H9 (cell line): ENCODE results near the gene SRCAP. TPM values are rescaled to one million over a fixed set of nuclear protein-coding genes. Genes with fewer than 3 reads are reported as not detected.

Experiments used
- DNase-seq: peaks from one replicate; pipeline ENCODE4 v3.0.0-alpha.2; 2017
- H2AFZ ChIP-seq: one replicate; pipeline ENCODE4 v1.6.1; 2013; ENCODE audit warnings: mild to moderate bottlenecking, low read length, control low read depth, moderate library complexity
- H2AK5ac ChIP-seq: 2 replicates; pipeline ENCODE4 v1.6.1; 2013; ENCODE audit warnings: low read length, control low read depth, mixed read lengths; ENCODE audit not compliant: insufficient read length
- H2BK120ac ChIP-seq: one replicate; pipeline ENCODE4 v1.6.1; 2013; ENCODE audit warnings: low read depth, mild to moderate bottlenecking, low read length, control low read depth, inconsistent platforms; ENCODE audit not compliant: poor library complexity, severe bottlenecking
- H2BK12ac ChIP-seq: 2 replicates; pipeline ENCODE4 v1.6.1; 2013; ENCODE audit warnings: low read length, control low read depth, mixed read lengths, low read depth; ENCODE audit not compliant: insufficient read length
- H2BK15ac ChIP-seq: 2 replicates; pipeline ENCODE4 v1.6.1; 2013; ENCODE audit warnings: low read depth, low read length, control low read depth
- H2BK20ac ChIP-seq: one replicate; pipeline ENCODE4 v1.6.1; 2013; ENCODE audit warnings: low read depth, mild to moderate bottlenecking, low read length, control low read depth, inconsistent platforms; ENCODE audit not compliant: poor library complexity, severe bottlenecking
- H2BK5ac ChIP-seq: 2 replicates; pipeline ENCODE4 v1.6.1; 2013; ENCODE audit warnings: low read length, control low read depth, mixed read lengths; ENCODE audit not compliant: insufficient read length
- H3K14ac ChIP-seq: 2 replicates; pipeline ENCODE4 v1.6.1; 2013; ENCODE audit warnings: low read length, control low read depth; ENCODE audit not compliant: insufficient read depth
- H3K18ac ChIP-seq: 2 replicates; pipeline ENCODE4 v1.6.1; 2013; ENCODE audit warnings: low read depth, mild to moderate bottlenecking, mixed read lengths, low read length, control low read depth; ENCODE audit not compliant: insufficient read length
- H3K23ac ChIP-seq: 2 replicates; pipeline ENCODE4 v1.6.1; 2013; ENCODE audit warnings: low read length, control low read depth, mixed read lengths, low read depth; ENCODE audit not compliant: insufficient read length
- H3K23me2 ChIP-seq: 2 replicates; pipeline ENCODE4 v1.6.1; 2013; ENCODE audit warnings: low read depth, mild to moderate bottlenecking, mixed read lengths, low read length, control low read depth; ENCODE audit not compliant: insufficient read length, poor library complexity, severe bottlenecking
- H3K27ac ChIP-seq: 2 replicates; pipeline ENCODE4 v1.5.1; 2013; ENCODE audit warnings: low read length, control low read depth, mixed read lengths, low read depth; ENCODE audit not compliant: insufficient read length
- H3K27me3 ChIP-seq: 2 replicates; pipeline ENCODE4 v1.6.1; 2013; ENCODE audit warnings: low read length, control low read depth, inconsistent platforms; ENCODE audit not compliant: insufficient read depth
- H3K4ac ChIP-seq: 2 replicates; pipeline ENCODE4 v1.6.1; 2013; ENCODE audit warnings: low read depth, mild to moderate bottlenecking, control low read depth, inconsistent platforms, low read length, moderate library complexity
- H3K4me1 ChIP-seq: 2 replicates; pipeline ENCODE4 v1.6.1; 2013; ENCODE audit warnings: low read length, control low read depth, inconsistent platforms; ENCODE audit not compliant: insufficient read depth
- H3K4me2 ChIP-seq: 2 replicates; pipeline ENCODE4 v1.6.1; 2013; ENCODE audit warnings: low read length, control low read depth, mixed read lengths; ENCODE audit not compliant: insufficient read length, insufficient read depth
- H3K56ac ChIP-seq: 2 replicates; pipeline ENCODE4 v1.6.1; 2013; ENCODE audit warnings: low read depth, mild to moderate bottlenecking, mixed read lengths, low read length, control low read depth; ENCODE audit not compliant: insufficient read length
- H3K79me1 ChIP-seq: 2 replicates; pipeline ENCODE4 v1.6.1; 2013; ENCODE audit warnings: low read depth, mild to moderate bottlenecking, moderate library complexity, low read length, control low read depth, inconsistent platforms; ENCODE audit not compliant: insufficient read depth, poor library complexity, severe bottlenecking
- H3K79me2 ChIP-seq: 2 replicates; pipeline ENCODE4 v1.6.1; 2013; ENCODE audit warnings: low read length, control low read depth, inconsistent platforms; ENCODE audit not compliant: insufficient read depth
- H3K9ac ChIP-seq: 2 replicates; pipeline ENCODE4 v1.6.1; 2013; ENCODE audit warnings: low read length, control low read depth, mixed read lengths; ENCODE audit not compliant: insufficient read length; ENCODE audit errors: extremely low read depth
- H3K9me3 ChIP-seq: one replicate; pipeline ENCODE4 v1.6.1; 2013; ENCODE audit warnings: low read depth, low read length, inconsistent platforms; ENCODE audit not compliant: control insufficient read depth
- H3T11ph ChIP-seq: one replicate; pipeline ENCODE4 v1.6.1; 2013; ENCODE audit warnings: mild to moderate bottlenecking, low read length, control low read depth, inconsistent platforms
- H4K20me1 ChIP-seq: one replicate; pipeline ENCODE4 v1.6.1; 2013; ENCODE audit not compliant: control insufficient read depth, insufficient read length, insufficient read depth
- H4K5ac ChIP-seq: 2 replicates; pipeline ENCODE4 v1.6.1; 2013; ENCODE audit warnings: low read depth, mild to moderate bottlenecking, mixed read lengths, low read length, control low read depth; ENCODE audit not compliant: insufficient read length
- H4K8ac ChIP-seq: replicated peaks from 2 replicates; pipeline ENCODE4 v1.6.1; 2013; ENCODE audit warnings: low read length, control low read depth, mixed read lengths, low read depth; ENCODE audit not compliant: insufficient read length
- H4K91ac ChIP-seq: 2 replicates; pipeline ENCODE4 v1.6.1; 2013; ENCODE audit warnings: low read depth, mild to moderate bottlenecking, moderate library complexity, mixed read lengths, low read length, control low read depth; ENCODE audit not compliant: insufficient read length
- H3K27ac Mint-ChIP-seq, 3 experiments: 2 replicates in 2 of 3; 3 replicates in 1 of 3; pipeline ENCODE4 v1.8.0; 2020 to 2021; ENCODE audit warnings: mixed read lengths in 3 of 3, mild to moderate bottlenecking in 1 of 3, moderate library complexity in 1 of 3
- H3K27me3 Mint-ChIP-seq: 2 replicates; pipeline ENCODE4 v1.8.0; 2021; ENCODE audit warnings: low read depth, mild to moderate bottlenecking, moderate library complexity, mixed read lengths
- H3K36me3 Mint-ChIP-seq, 3 experiments: 2 replicates in 2 of 3; 3 replicates in 1 of 3; pipeline ENCODE4 v1.8.0; 2020 to 2021; ENCODE audit warnings: low read depth in 3 of 3, mixed read lengths in 3 of 3; ENCODE audit not compliant: insufficient read depth in 1 of 3
- H3K4me1 Mint-ChIP-seq, 2 experiments: 2 replicates each; pipeline ENCODE4 v1.8.0; 2020; ENCODE audit warnings: mixed read lengths in 2 of 2
- H3K4me3 Mint-ChIP-seq, 2 experiments: 2 replicates in 1 of 2; 3 replicates in 1 of 2; pipeline ENCODE4 v1.8.0; 2020 to 2021; ENCODE audit warnings: mild to moderate bottlenecking in 2 of 2, mixed read lengths in 2 of 2, moderate library complexity in 1 of 2
- H3K9me3 Mint-ChIP-seq, 2 experiments: 2 replicates in 1 of 2; 3 replicates in 1 of 2; pipeline ENCODE4 v1.8.0; 2020; ENCODE audit warnings: mild to moderate bottlenecking in 2 of 2, mixed read lengths in 2 of 2, moderate library complexity in 1 of 2
- CTCF ChIP-seq: fragments of 200-600 bp; sonication (generic); conservative IDR thresholded peaks from 3 replicates; pipeline ENCODE4 v1.8.0; 2021; ENCODE audit warnings: antibody characterized with exemption, mild to moderate bottlenecking
- whole genome bisulfite sequencing: extraction: QIAGEN DNeasy Blood & Tissue Kit; methylation state at CpG from one replicate; pipeline ENCODE4 v1.1.7; 2013; ENCODE audit warnings: missing lambda C conversion rate, low lambda C conversion rate, mixed read lengths; ENCODE audit not compliant: insufficient read length; ENCODE audit errors: extremely low coverage; 5-methylcytosine and 5-hydroxymethylcytosine counted together
- total RNA-seq: library from RNA; stranded (reverse); gene quantifications from 2 replicates; pipeline ENCODE4 v1.2.1, GENCODE V29; 2021

Gene SRCAP
- total RNA-seq, 1 experiment from 2014 or later = 63.1 TPM

GRCh38 chr16:30741461-30741914, 42.5 kb downstream of the SRCAP start:
- Histone ChIP-seq H2AK5ac (no peak overlapping the region), H3K14ac (no peak overlapping the region), H3T11ph (no peak overlapping the region), H2BK12ac (no peak overlapping the region), H2BK5ac (no peak overlapping the region), H3K4ac (no peak overlapping the region), H4K91ac (no peak overlapping the region), H3K27ac (no peak overlapping the region), H4K8ac (no peak overlapping the region), H3K79me1 (no peaks in the 10 kb centered on the region), H3K9ac (no peak overlapping the region), H2BK15ac (no peak overlapping the region), H2AFZ (no peak overlapping the region), H3K18ac (no peak overlapping the region), H3K4me2 (no peak overlapping the region), H3K9me3 (no peaks in the 10 kb centered on the region), H3K56ac (no peak overlapping the region), H3K79me2 (no peaks in the 10 kb centered on the region), H2BK20ac (no peak overlapping the region), H2BK120ac (no peak overlapping the region), H3K23ac (no peak overlapping the region), H4K20me1 (no peaks in the 10 kb centered on the region), H4K5ac (no peak overlapping the region), H3K27me3 (no peaks in the 10 kb centered on the region), H3K4me1 (no peaks in the 10 kb centered on the region), H3K23me2 (no peaks in the 10 kb centered on the region)
- H3K36me3 Mint-ChIP-seq = peaks cover 16 to 65% (median 47%) of the 10 kb centered on the region in 3 experiments; a peak in 6 of 7 replicates
- H3K4me1 Mint-ChIP-seq = peaks cover 10 to 17% of the 10 kb centered on the region in 2 experiments
- no peak overlapping the region for H3K4me3 Mint-ChIP-seq
- H3K27ac Mint-ChIP-seq = peak overlapping the region in 2 of 3 experiments; percentile 51 to 58; a peak in 4 of 7 replicates
- TF ChIP-seq CTCF = no peak
- no peaks in the 10 kb centered on the region for H3K9me3 Mint-ChIP-seq
- WGBS = no CpG with 5 or more reads among the region's 6 CpGs
- H3K27me3 Mint-ChIP-seq = no peaks in the 10 kb centered on the region
- peak; percentile 63 for DNase-seq
